ENCODE results near the gene PIH1D1. TPM values are rescaled to one million over a fixed set of nuclear protein-coding genes. Genes with fewer than 3 reads are reported as not detected.
"Not testable (repeated sequence)": the region's sequence is repeated elsewhere in the genome, so short reads cannot be mapped to it uniquely, and the experiment has no call there.

Gene PIH1D1
- total RNA-seq, 1 donor from 2014 or later: 78.8 TPM

DNA sequence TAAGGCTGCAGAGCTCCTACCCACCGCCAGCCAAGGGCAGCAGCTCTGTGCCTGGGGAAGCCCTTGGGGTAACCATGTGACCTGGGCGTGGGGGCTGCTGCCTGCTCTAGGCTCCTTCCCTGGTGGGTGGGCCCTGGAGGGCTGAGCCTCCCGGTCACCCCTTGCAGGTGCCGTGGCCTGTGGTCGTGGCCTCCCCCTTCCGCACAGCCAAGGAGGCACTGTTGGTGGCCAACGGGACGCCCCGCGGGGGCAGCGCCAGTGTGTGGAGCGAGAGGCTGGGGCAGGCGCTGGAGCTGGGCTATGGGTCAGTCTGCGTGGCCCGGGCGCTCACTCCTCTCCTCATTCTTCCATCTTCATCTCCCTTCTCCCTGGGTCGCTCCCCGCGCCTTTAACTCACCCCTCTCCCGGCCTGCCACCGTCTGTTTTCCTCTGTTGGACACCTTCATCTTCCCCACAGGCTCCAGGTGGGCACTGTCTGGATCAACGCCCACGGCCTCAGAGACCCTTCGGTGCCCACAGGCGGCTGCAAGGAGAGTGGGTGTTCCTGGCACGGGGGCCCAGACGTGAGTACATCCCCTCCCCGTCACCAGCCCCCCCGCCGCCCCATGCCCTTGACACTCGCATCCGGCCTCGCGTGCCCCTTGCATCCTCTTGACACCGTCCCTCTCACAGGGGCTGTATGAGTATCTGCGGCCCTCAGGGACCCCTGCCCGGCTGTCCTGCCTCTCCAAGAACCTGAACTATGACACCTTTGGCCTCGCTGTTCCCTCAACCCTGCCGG lies 12.5 kb upstream of the PIH1D1 start:
- DNase-seq (ENCODE audit: low spot score): no peak
- TF ChIP-seq, protein P1, sequence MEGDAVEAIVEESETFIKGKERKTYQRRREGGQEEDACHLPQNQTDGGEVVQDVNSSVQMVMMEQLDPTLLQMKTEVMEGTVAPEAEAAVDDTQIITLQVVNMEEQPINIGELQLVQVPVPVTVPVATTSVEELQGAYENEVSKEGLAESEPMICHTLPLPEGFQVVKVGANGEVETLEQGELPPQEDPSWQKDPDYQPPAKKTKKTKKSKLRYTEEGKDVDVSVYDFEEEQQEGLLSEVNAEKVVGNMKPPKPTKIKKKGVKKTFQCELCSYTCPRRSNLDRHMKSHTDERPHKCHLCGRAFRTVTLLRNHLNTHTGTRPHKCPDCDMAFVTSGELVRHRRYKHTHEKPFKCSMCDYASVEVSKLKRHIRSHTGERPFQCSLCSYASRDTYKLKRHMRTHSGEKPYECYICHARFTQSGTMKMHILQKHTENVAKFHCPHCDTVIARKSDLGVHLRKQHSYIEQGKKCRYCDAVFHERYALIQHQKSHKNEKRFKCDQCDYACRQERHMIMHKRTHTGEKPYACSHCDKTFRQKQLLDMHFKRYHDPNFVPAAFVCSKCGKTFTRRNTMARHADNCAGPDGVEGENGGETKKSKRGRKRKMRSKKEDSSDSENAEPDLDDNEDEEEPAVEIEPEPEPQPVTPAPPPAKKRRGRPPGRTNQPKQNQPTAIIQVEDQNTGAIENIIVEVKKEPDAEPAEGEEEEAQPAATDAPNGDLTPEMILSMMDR (IDR thresholded peaks at IDR 0.05; ENCODE audit: unreplicated experiment): no peak
- Mint-ChIP-seq H3K27ac (ENCODE audit: unreplicated experiment) (no peak overlapping the region), H3K27me3 (ENCODE audit: unreplicated experiment) (peaks cover 6% of the 10 kb centered on the region), H3K36me3 (ENCODE audit: low read depth, unreplicated experiment) (peaks cover 6% of the 10 kb centered on the region), H3K9me3 (ENCODE audit: unreplicated experiment) (no peaks in the 10 kb centered on the region), H3K4me1 (ENCODE audit: unreplicated experiment) (no peaks in the 10 kb centered on the region), H3K4me3 (ENCODE audit: unreplicated experiment) (no peak overlapping the region)

DNA sequence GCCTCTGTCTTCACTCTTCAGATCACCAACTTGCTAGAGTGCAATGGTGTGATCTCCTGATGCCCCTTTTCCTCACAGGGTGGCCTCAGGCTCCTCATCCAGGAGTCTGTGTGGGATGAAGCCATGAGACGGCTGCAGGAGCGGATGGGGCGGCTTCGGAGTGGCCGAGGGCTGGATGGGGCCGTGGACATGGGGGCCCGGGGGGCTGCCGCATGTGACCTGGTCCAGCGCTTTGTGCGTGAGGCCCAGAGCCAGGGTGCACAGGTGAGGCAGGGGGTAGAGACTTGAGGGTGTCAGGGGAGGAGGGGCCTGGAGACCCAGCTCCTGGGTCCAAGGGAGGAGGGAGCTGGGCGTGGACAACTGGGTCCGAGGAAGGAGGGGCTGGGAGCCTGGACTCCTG lies 10.9 kb upstream of the PIH1D1 start:
- H3K4me3 Mint-ChIP-seq (ENCODE audit: unreplicated experiment): no peak overlapping the region
- DNase-seq (ENCODE audit: low spot score): no peak
- H3K27me3 Mint-ChIP-seq (ENCODE audit: unreplicated experiment): peaks cover 8% of the 10 kb centered on the region
- H3K36me3 Mint-ChIP-seq (ENCODE audit: low read depth, unreplicated experiment): peaks cover 6% of the 10 kb centered on the region
- no peaks in the 10 kb centered on the region for H3K9me3 Mint-ChIP-seq (ENCODE audit: unreplicated experiment)
- H3K4me1 Mint-ChIP-seq (ENCODE audit: unreplicated experiment): no peaks in the 10 kb centered on the region
- no peak overlapping the region for H3K27ac Mint-ChIP-seq (ENCODE audit: unreplicated experiment)
- TF ChIP-seq, protein P1 (IDR thresholded peaks at IDR 0.05; ENCODE audit: unreplicated experiment): no peak

DNA sequence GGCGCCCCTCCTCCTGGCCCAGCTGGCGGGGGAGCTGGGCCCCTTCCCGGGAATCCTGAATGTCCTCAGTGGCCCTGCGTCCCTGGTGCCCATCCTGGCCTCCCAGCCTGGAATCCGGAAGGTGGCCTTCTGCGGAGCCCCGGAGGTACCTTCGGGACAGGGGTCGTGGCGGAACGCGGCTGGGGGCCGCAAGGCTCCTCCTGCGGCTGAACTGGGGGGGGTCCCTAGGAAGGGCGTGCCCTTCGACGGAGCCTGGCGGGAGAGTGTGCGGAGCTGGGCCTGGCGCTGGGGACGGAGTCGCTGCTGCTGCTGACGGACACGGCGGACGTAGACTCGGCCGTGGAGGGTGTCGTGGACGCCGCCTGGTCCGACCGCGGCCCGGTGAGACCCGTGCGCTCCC lies 10.0 kb upstream of the PIH1D1 start:
- no peak for DNase-seq (ENCODE audit: low spot score)
- H3K4me1 Mint-ChIP-seq (ENCODE audit: unreplicated experiment): no peaks in the 10 kb centered on the region
- H3K4me3 Mint-ChIP-seq (ENCODE audit: unreplicated experiment): no peak overlapping the region
- H3K27me3 Mint-ChIP-seq (ENCODE audit: unreplicated experiment): peaks cover 9% of the 10 kb centered on the region
- H3K27ac Mint-ChIP-seq (ENCODE audit: unreplicated experiment): no peak overlapping the region
- TF ChIP-seq, protein P1 (IDR thresholded peaks at IDR 0.05; ENCODE audit: unreplicated experiment): no peak
- H3K9me3 Mint-ChIP-seq (ENCODE audit: unreplicated experiment): no peaks in the 10 kb centered on the region
- H3K36me3 Mint-ChIP-seq (ENCODE audit: low read depth, unreplicated experiment): peaks cover 10% of the 10 kb centered on the region

DNA sequence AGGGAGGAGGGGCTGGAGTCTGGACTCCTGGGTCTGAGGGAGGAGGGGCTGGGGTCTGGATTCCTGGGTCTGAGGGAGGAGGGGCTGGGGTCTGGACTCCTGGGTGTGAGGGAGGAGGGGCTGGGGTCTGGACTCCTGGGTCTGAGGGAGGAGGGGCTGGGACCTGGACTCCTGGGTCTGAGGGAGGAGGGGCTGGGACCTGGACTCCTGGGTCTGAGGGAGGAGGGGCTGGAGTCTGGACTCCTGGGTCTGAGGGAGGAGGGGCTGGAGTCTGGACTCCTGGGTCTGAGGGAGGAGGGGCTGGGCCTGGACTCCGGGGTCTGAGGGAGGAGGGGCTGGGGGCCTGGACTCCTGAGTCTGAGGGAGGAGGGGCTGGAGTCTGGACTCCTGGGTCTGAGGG lies 9.5 kb upstream of the PIH1D1 start:
- H3K36me3 Mint-ChIP-seq (ENCODE audit: low read depth, unreplicated experiment); H3K9me3 Mint-ChIP-seq (ENCODE audit: unreplicated experiment); H3K27ac Mint-ChIP-seq (ENCODE audit: unreplicated experiment); H3K27me3 Mint-ChIP-seq (ENCODE audit: unreplicated experiment); H3K4me3 Mint-ChIP-seq (ENCODE audit: unreplicated experiment); DNase-seq (ENCODE audit: low spot score); H3K4me1 Mint-ChIP-seq (ENCODE audit: unreplicated experiment): not testable (repeated sequence)

DNA sequence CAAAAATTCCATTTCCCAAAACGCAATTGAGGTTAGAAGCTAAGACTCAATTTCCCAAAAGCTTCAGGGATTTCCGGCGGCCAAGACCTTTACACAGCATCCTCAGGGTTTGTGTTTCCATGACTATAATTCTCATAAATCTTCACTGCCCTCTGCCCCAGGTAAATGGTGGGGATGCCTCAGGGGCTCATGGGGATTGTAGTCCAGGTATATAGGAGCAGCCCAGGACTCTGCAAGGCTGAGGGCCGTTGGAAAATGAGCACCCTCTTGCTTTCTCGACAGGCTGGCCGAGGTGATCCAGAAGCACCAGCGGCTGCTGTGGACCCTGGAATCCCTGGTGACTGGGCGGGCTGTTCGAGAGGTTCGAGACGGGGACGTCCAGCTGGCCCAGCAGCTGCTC lies 7.8 kb upstream of the PIH1D1 start:
- DNase-seq (ENCODE audit: low spot score): no peak
- Mint-ChIP-seq H3K4me1 (ENCODE audit: unreplicated experiment) (peaks cover under 1% of the 10 kb centered on the region), H3K27ac (ENCODE audit: unreplicated experiment) (no peak overlapping the region), H3K27me3 (ENCODE audit: unreplicated experiment) (peaks cover 12% of the 10 kb centered on the region), H3K4me3 (ENCODE audit: unreplicated experiment) (no peak overlapping the region), H3K36me3 (ENCODE audit: low read depth, unreplicated experiment) (peaks cover 7% of the 10 kb centered on the region), H3K9me3 (ENCODE audit: unreplicated experiment) (no peaks in the 10 kb centered on the region)
- TF ChIP-seq, protein P1 (IDR thresholded peaks at IDR 0.05; ENCODE audit: unreplicated experiment): no peak
